ENCODE results near the gene KCTD12. TPM values are rescaled to one million over a fixed set of nuclear protein-coding genes. Genes with fewer than 3 reads are reported as not detected.
A peak's percentile ranks its signal among the peaks of the same experiment; 100 is the strongest.

The KCTD12 gene
- total RNA-seq (94.2 TPM), polyA plus RNA-seq (ENCODE audit: insufficient read depth in 1 of 8, insufficient read length in 8 of 8, low replicate concordance in 1 of 8) (100 to 1,000 TPM; 138 to 320 (median 230) TPM)
- long read RNA-seq, donor 1, full-length matches to known transcripts, result 66 of 66 reads
- long read RNA-seq, donor 1, partial matches to known transcripts, result 0 of 66 reads
- long read RNA-seq, donor 1, other reads (novel, unspliced or antisense), result 0 of 66 reads
- long read RNA-seq, donor 2, full-length matches to known transcripts, result 22 of 22 reads
- long read RNA-seq, donor 2, partial matches to known transcripts, result 0 of 22 reads
- long read RNA-seq, donor 2, other reads (novel, unspliced or antisense), result 0 of 22 reads
- long read RNA-seq, donor 3, full-length matches to known transcripts, result 101 of 101 reads
- long read RNA-seq, donor 3, partial matches to known transcripts, result 0 of 101 reads
- long read RNA-seq, donor 3, other reads (novel, unspliced or antisense), result 0 of 101 reads
- long read RNA-seq, donor 4, full-length matches to known transcripts, result 134 of 134 reads
- long read RNA-seq, donor 4, partial matches to known transcripts, result 0 of 134 reads
- long read RNA-seq, donor 4, other reads (novel, unspliced or antisense), result 0 of 134 reads
- long read RNA-seq, donor 5, full-length matches to known transcripts, result 418 of 418 reads
- long read RNA-seq, donor 5, partial matches to known transcripts, result 0 of 418 reads
- long read RNA-seq, donor 5, other reads (novel, unspliced or antisense), result 0 of 418 reads
- long read RNA-seq, donor 6, full-length matches to known transcripts, result 159 of 159 reads
- long read RNA-seq, donor 6, partial matches to known transcripts, result 0 of 159 reads
- long read RNA-seq, donor 6, other reads (novel, unspliced or antisense), result 0 of 159 reads
- long read RNA-seq, donor 7, full-length matches to known transcripts, result 236 of 236 reads
- long read RNA-seq, donor 7, partial matches to known transcripts, result 0 of 236 reads
- long read RNA-seq, donor 7, other reads (novel, unspliced or antisense), result 0 of 236 reads
- long read RNA-seq, donor 8, full-length matches to known transcripts, result 181 of 181 reads
- long read RNA-seq, donor 8, partial matches to known transcripts, result 0 of 181 reads
- long read RNA-seq, donor 8, other reads (novel, unspliced or antisense), result 0 of 181 reads
- long read RNA-seq, donor 9, full-length matches to known transcripts, result 233 of 233 reads
- long read RNA-seq, donor 9, partial matches to known transcripts, result 0 of 233 reads
- long read RNA-seq, donor 9, other reads (novel, unspliced or antisense), result 0 of 233 reads
- long read RNA-seq, donor 10, full-length matches to known transcripts, result 288 of 288 reads
- long read RNA-seq, donor 10, partial matches to known transcripts, result 0 of 288 reads
- long read RNA-seq, donor 10, other reads (novel, unspliced or antisense), result 0 of 288 reads
- long read RNA-seq, donor 11, full-length matches to known transcripts, result 184 of 184 reads
- long read RNA-seq, donor 11, partial matches to known transcripts, result 0 of 184 reads
- long read RNA-seq, donor 11, other reads (novel, unspliced or antisense), result 0 of 184 reads

DNA sequence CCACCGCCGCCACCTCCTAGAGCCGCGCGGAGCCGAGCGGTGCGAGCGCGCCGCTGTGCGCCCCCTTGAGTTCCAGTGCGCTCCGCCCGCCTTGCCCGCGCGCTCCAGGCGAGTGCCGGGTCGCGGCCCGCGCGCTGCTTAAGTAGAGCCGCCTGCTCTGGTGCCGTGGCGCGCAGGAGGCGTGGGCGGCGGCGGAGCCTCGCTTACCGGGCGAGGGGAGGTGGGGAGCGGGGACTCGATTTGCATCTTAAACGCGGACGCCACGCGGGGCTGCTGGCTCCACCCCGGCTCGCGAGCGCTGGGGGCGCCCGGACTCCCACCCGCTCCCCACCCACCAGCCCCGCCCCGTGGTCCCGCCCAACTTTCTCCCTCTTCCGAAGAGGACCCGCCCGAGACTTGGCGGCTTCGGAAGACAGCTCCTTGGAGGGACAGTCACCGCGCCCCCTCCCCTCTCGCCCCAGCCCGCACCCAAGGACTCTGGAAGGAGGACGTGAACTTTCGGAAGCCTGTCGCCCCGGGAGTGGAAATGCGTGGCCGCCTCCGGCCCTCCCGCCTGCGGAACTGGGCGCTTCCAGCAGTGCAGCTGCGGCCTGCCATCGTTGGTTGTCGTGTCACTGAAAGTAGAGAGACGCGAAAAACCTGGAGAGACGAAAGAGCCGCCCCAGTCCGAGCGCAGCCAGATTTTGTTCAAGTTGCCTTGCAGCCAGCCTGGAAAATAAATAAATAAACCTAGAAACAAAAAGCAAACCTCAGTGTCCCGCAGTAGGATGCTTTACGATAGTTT, at the start of gene KCTD12:
TSS of gene KCTD12 (minus strand) at position 114 of the 784 bp plus-strand sequence. CDS start 257 bp downstream, outside the sequence.
- peak; percentile 99 for DNase-seq
- H3K9me3 ChIP-seq (replicated peaks; ENCODE audit: control insufficient read depth, low read depth, low read length), result no peaks in the 10 kb centered on the region

DNA sequence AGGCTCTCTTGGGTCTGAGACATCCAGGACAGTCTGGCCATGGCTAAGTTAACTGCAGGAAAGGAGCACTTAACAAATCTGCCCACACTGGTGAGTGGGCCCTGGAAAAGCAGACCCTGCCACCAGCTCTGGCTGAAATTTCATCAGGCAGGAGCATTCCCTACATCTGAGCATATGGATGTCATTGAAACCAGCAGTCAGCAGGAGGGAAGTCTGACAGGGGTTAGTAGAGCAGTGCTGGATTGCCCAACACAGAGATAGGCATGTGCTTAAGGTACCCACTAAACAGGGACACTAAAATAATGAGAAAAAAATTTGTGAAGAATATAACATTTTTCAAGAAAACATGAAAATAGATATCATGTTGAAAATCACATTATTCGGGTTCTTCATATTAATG, 48.5 kb upstream of the KCTD12 start:
- no peaks in the 10 kb centered on the region for H3K36me3 ChIP-seq (ENCODE audit: control insufficient read depth, insufficient read depth, low read length)
- no peak overlapping the region for H3K27ac ChIP-seq (ENCODE audit: low read length)
- H3K4me1 ChIP-seq (ENCODE audit: control insufficient read depth, insufficient read depth, low read length), result peaks cover 10% of the 10 kb centered on the region
- DNase-seq, result no peak
- peaks cover 2% of the 10 kb centered on the region for H3K9me3 ChIP-seq (replicated peaks; ENCODE audit: control insufficient read depth, low read depth, low read length)
- no peaks in the 10 kb centered on the region for H3K27me3 ChIP-seq (ENCODE audit: control insufficient read depth, insufficient read depth, low read length)
- no CpG with 5 or more reads among the region's 1 CpG for WGBS (ENCODE audit: insufficient coverage)
- no peak overlapping the region for H3K4me3 ChIP-seq (ENCODE audit: low read length)

More for the DNA sequence above, at the start of gene KCTD12:
- Histone ChIP-seq H3K27ac (ENCODE audit: low read length) (peak within 1 kb of the TSS; percentile 98), H3K4me1 (ENCODE audit: control insufficient read depth, insufficient read depth, low read length) (peaks cover 12% of the 10 kb centered on the region), H3K27me3 (ENCODE audit: control insufficient read depth, insufficient read depth, low read length) (no peaks in the 10 kb centered on the region), H3K36me3 (ENCODE audit: control insufficient read depth, insufficient read depth, low read length) (no peaks in the 10 kb centered on the region), H3K4me3 (ENCODE audit: low read length) (peak within 1 kb of the TSS; percentile 96)
- under 1% methylated on average over 63 of the region's 83 CpGs for WGBS (ENCODE audit: insufficient coverage)

DNA sequence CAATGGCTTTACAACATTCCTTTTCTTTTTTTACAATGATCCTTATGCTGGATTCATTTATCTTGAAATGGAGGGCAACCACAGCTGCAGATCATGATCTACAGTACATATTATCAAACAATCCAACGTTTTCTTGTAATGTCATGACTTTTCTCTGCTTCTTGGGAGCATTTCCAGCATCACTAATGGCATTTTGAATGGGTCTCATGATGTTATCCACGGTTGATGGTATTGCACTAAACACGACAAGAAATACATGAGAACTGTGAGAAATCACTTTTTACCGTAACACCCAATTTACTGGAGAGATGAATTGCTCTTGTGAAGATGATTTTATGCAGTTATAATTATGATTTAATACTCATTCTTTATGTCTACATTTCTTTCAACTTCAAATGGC, 45.9 kb upstream of the KCTD12 start:
- Histone ChIP-seq H3K36me3 (ENCODE audit: control insufficient read depth, insufficient read depth, low read length) (no peaks in the 10 kb centered on the region), H3K4me3 (ENCODE audit: low read length) (no peak overlapping the region), H3K4me1 (ENCODE audit: control insufficient read depth, insufficient read depth, low read length) (peaks cover 5% of the 10 kb centered on the region), H3K27me3 (ENCODE audit: control insufficient read depth, insufficient read depth, low read length) (no peaks in the 10 kb centered on the region), H3K9me3 (replicated peaks; ENCODE audit: control insufficient read depth, low read depth, low read length) (peaks cover 2% of the 10 kb centered on the region), H3K27ac (ENCODE audit: low read length) (no peak overlapping the region)
- DNase-seq, result peak; percentile 69
- 50% methylated on average over 1 of the region's 4 CpGs for WGBS (ENCODE audit: insufficient coverage)

GRCh38 chr13:76929851-76930374, 43.7 kb upstream of the KCTD12 start:
- Histone ChIP-seq H3K27ac (ENCODE audit: low read length) (no peak overlapping the region), H3K36me3 (ENCODE audit: control insufficient read depth, insufficient read depth, low read length) (no peaks in the 10 kb centered on the region), H3K27me3 (ENCODE audit: control insufficient read depth, insufficient read depth, low read length) (no peaks in the 10 kb centered on the region), H3K9me3 (replicated peaks; ENCODE audit: control insufficient read depth, low read depth, low read length) (no peaks in the 10 kb centered on the region), H3K4me3 (ENCODE audit: low read length) (no peak overlapping the region), H3K4me1 (ENCODE audit: control insufficient read depth, insufficient read depth, low read length) (peaks cover 5% of the 10 kb centered on the region)
- DNase-seq, result peak; percentile 64
- WGBS (ENCODE audit: insufficient coverage), result no CpG with 5 or more reads among the region's 2 CpGs

DNA sequence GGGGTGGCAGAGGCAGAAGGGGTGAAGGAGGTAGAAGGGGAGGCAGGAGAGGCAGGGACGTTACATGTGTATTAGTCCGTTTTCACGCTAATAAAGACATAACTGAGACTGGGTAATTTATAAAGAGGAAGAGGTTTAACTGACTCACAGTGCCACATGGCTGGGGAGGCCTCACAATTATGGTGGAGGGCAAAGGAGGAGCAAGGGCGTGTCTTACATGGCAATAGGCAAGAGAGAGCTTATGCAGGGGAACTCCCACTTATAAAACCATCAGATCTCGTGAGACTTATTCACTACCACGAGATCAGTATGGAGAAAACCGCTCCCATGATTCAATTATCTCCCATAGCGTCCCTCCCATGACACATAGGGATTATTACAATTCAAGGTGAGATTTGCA, 43.1 kb upstream of the KCTD12 start:
- H3K36me3 ChIP-seq (ENCODE audit: control insufficient read depth, insufficient read depth, low read length), result no peaks in the 10 kb centered on the region
- no peaks in the 10 kb centered on the region for H3K27me3 ChIP-seq (ENCODE audit: control insufficient read depth, insufficient read depth, low read length)
- DNase-seq, result no peak
- peaks cover 2% of the 10 kb centered on the region for H3K4me1 ChIP-seq (ENCODE audit: control insufficient read depth, insufficient read depth, low read length)
- H3K9me3 ChIP-seq (replicated peaks; ENCODE audit: control insufficient read depth, low read depth, low read length), result no peaks in the 10 kb centered on the region
- WGBS (ENCODE audit: insufficient coverage), result 89% methylated on average over 3 of the region's 8 CpGs
- H3K4me3 ChIP-seq (ENCODE audit: low read length), result no peak overlapping the region
- no peak overlapping the region for H3K27ac ChIP-seq (ENCODE audit: low read length)

GRCh38 chr13:76928456-76928855, 42.3 kb upstream of the KCTD12 start:
- no peak overlapping the region for H3K4me3 ChIP-seq (ENCODE audit: low read length)
- H3K4me1 ChIP-seq (ENCODE audit: control insufficient read depth, insufficient read depth, low read length), result no peaks in the 10 kb centered on the region
- no peak for DNase-seq
- 71% methylated on average over 1 of the region's 3 CpGs for WGBS (ENCODE audit: insufficient coverage)
- no peaks in the 10 kb centered on the region for H3K9me3 ChIP-seq (replicated peaks; ENCODE audit: control insufficient read depth, low read depth, low read length)
- H3K36me3 ChIP-seq (ENCODE audit: control insufficient read depth, insufficient read depth, low read length), result no peaks in the 10 kb centered on the region
- no peaks in the 10 kb centered on the region for H3K27me3 ChIP-seq (ENCODE audit: control insufficient read depth, insufficient read depth, low read length)
- H3K27ac ChIP-seq (ENCODE audit: low read length), result no peak overlapping the region

DNA sequence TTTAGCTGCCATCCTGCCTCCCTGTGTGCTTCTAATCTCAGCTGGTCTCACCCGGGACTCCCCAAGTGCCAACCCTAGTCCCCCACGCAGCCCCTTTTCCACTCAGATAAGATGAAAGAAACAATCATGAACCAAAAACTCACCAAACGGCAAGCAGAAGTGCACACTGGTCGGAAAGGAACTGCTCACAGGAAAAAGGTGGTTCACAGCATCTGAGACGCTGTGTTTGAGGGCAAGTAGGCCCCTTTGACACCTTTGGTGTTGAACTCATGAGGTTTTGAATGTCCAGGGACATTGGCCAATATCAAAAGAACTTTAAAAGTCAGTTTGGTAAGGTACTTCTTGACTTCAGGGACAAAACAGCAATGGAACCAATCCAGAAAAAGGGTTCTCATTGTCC, 41.8 kb upstream of the KCTD12 start:
- no peak for DNase-seq
- Histone ChIP-seq H3K36me3 (ENCODE audit: control insufficient read depth, insufficient read depth, low read length) (no peaks in the 10 kb centered on the region), H3K27ac (ENCODE audit: low read length) (no peak overlapping the region), H3K9me3 (replicated peaks; ENCODE audit: control insufficient read depth, low read depth, low read length) (no peaks in the 10 kb centered on the region), H3K4me3 (ENCODE audit: low read length) (no peak overlapping the region), H3K27me3 (ENCODE audit: control insufficient read depth, insufficient read depth, low read length) (no peaks in the 10 kb centered on the region), H3K4me1 (ENCODE audit: control insufficient read depth, insufficient read depth, low read length) (no peaks in the 10 kb centered on the region)
- WGBS (ENCODE audit: insufficient coverage), result 89% methylated on average over 2 of the region's 5 CpGs

GRCh38 chr13:76925115-76925514, 38.9 kb upstream of the KCTD12 start:
- Histone ChIP-seq H3K4me1 (ENCODE audit: control insufficient read depth, insufficient read depth, low read length) (no peaks in the 10 kb centered on the region), H3K27ac (ENCODE audit: low read length) (no peak overlapping the region), H3K9me3 (replicated peaks; ENCODE audit: control insufficient read depth, low read depth, low read length) (no peaks in the 10 kb centered on the region), H3K36me3 (ENCODE audit: control insufficient read depth, insufficient read depth, low read length) (no peaks in the 10 kb centered on the region), H3K27me3 (ENCODE audit: control insufficient read depth, insufficient read depth, low read length) (no peaks in the 10 kb centered on the region), H3K4me3 (ENCODE audit: low read length) (no peak overlapping the region)
- WGBS (ENCODE audit: insufficient coverage), result no CpG with 5 or more reads among the region's 1 CpG
- DNase-seq, result no peak

GRCh38 chr13:76921516-76921915, 35.3 kb upstream of the KCTD12 start:
- no peaks in the 10 kb centered on the region for H3K9me3 ChIP-seq (replicated peaks; ENCODE audit: control insufficient read depth, low read depth, low read length)
- no peak overlapping the region for H3K27ac ChIP-seq (ENCODE audit: low read length)
- no peak for DNase-seq
- H3K4me1 ChIP-seq (ENCODE audit: control insufficient read depth, insufficient read depth, low read length), result peaks cover 5% of the 10 kb centered on the region
- no peaks in the 10 kb centered on the region for H3K36me3 ChIP-seq (ENCODE audit: control insufficient read depth, insufficient read depth, low read length)
- WGBS (ENCODE audit: insufficient coverage), result no CpG with 5 or more reads among the region's 1 CpG
- H3K27me3 ChIP-seq (ENCODE audit: control insufficient read depth, insufficient read depth, low read length), result no peaks in the 10 kb centered on the region
- H3K4me3 ChIP-seq (ENCODE audit: low read length), result no peak overlapping the region

All from muscle of leg (tissue), 16 donors.